Epidermal melanocyte (primary cell): ENCODE data around the gene PREX1.

Experiments used
- DNase-seq: peaks from one replicate; pipeline ENCODE4 v3.0.0; 2011; ENCODE audit warnings: low spot score; ENCODE audit not compliant: insufficient read length

PREX1 gene

DNA sequence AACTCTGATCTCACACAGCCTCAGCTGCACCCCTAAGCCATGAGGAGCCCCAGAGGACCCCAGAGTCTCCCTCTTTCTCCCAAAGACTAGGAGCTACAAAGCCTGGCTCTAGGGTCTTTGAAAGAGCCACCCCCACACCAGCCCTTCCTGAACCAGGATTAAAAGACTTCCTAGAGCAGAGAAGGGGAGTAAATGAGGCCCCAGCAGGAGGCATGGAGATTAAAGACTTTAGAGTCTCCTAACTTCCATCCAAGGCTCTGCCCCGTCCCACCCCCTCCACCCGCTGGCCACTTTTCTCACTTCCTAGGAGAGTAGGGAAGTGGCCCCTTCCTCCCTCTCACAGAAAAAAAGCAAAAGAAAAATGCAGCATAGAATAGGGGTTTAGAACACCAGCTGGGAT, 1.7 kb downstream of the PREX1 start:
- no peak for DNase-seq

DNA sequence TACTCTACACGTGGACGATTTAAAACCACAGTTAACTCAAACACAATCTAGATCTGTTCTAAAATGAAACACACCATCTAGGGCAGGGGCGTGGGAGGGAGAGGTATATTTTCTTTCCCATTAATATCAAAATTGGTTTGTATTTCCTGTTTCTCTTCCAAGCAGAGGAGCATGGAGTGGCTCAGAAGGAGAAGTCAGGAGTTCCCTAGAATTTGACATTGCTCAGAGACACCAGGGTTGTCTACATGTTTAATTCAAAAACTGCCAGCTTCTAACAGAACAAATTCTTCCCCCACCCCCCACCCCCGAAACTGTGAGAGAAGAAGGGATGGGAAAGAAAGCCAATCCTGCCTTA, 2.3 kb downstream of the PREX1 start:
- DNase-seq, result no peak

- no peak for DNase-seq
These were observed 2.8 kb downstream of the PREX1 start for GRCh38 chr20:48824830-48825565.

DNA sequence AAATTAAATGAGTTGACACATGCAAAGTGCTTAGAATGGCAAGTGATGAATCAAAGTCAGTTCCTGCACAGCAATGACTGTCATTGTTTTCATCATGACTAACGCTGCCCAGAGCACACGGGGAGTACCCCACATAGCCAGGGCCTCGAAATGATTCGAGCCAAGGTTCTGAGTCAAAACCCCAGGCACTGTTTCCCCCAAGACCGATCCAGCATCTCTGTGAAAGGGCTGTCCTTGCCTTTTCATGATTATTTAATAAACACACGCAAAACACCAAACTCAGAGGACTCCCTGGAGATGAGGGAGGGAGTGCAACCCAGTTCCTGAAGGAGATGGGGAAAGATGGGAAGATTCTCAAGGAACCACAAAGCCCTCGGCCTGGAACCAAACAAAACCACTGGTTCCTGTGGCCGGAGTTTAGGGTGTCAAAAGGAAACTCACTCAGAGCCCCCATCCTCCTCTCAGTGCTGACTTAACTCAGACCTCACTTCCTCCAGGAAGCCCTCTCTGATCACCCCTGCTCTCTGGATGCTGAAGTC, 3.8 kb downstream of the PREX1 start:
- DNase-seq, result no peak

GRCh38 chr20:48823476-48823875, 4.3 kb downstream of the PREX1 start:
- no peak for DNase-seq

DNA sequence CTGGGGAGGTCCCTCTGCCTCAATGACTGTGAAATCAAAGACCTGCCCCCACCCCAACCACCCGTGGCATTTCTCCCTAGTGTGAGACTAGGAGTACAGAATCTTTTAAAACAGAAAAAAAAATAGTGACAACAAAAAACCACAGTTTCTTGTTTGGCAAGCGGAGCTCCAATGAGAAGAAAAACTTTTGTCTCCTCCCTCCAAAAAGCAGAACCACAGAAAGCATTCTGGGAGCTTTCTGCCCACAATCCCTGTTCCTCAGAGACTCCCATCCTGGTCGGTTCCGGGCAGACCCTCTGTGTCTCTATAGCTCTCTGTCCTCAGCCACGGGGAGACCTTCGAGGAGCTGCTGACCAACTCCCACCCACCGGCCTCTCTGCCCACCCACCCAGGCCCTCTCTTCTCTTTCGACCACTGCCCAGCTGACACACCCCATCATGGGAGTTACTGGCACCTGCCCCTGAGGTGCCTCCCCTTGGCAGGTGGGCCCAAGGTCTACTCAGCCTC, 4.9 kb downstream of the PREX1 start:
- no peak for DNase-seq

DNA sequence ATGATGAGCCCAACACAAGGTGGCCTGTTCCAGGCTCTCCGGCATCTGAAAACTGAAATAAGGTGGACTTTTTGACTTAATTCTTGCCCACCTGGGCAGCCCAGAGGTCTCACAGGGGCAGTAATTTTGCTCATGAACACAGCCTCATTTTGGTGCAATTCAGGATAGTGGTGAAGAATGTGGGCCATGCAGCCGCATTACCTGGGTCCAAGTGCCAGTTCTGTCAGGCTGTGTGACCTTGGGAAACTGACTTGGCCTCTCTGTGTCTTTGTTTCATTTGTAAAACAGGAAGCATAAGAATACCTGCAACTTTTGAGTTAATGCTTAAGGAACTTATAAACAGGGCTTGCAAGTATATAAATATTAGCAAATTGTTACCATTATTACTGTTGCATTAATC, 5.6 kb downstream of the PREX1 start:
- DNase-seq, result no peak

- no peak for DNase-seq
These were observed 6.4 kb downstream of the PREX1 start for GRCh38 chr20:48821261-48821920.

GRCh38 chr20:48820649-48820973, 7.2 kb downstream of the PREX1 start:
- DNase-seq, result no peak

DNA sequence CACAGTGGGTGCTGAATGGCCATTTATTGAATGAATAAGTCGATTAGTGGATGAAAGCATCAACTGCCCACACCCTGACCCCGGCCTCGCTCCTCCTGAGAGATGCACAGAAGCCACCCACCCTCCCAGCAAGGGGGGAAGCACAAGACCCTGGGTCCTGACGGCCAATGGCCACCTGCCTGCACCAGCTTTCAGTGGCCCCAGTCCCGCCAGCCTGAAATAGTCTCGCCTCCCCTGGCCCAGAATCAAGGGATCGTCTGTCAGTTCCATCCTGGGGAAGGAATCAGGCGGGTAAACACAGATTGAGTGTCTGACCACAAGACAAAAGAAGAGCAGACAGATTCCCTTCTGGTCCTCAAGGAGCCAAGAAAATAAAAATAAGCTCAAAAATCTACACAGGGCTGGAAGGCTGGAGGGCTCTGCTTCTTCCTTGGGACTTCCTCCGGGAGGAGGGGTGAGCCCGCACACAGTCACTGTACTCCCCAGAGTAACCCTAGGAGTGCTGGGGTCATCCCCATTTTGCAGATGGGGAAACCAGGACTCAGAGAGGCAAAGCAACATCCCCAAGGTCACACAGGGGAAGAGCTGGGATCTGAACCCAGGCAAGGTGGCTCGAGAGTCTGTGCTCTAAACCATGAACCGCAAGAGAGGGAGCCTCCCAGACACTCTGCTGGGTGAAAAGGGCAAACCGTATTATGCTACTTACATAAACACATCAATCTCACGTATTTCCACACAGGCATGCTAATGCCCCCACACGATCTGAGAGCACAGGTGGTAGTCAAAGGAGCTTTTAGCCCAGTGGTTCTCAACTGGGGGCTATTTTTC, 7.8 kb downstream of the PREX1 start:
- DNase-seq, result no peak

GRCh38 chr20:48819089-48819488, 8.7 kb downstream of the PREX1 start:
- DNase-seq, result no peak

GRCh38 chr20:48818481-48818987, 9.3 kb downstream of the PREX1 start:
- DNase-seq, result no peak

DNA sequence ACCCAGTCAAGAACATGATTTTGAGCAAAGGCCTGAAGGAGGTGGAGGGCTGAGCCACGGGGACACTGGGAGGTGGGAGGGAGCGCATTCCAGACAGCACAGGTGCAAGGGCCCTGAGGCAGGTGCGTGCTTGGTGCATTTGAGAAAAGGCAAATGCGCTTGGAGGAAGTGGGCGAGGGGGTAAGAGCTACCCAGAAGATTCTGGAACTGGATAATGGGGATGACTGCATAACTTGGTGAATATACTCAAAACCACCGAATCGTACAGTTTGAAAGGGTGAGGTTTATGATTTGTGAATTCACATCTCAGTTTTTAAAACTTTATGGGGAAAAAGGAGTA, 9.8 kb downstream of the PREX1 start:
- no peak for DNase-seq

DNA sequence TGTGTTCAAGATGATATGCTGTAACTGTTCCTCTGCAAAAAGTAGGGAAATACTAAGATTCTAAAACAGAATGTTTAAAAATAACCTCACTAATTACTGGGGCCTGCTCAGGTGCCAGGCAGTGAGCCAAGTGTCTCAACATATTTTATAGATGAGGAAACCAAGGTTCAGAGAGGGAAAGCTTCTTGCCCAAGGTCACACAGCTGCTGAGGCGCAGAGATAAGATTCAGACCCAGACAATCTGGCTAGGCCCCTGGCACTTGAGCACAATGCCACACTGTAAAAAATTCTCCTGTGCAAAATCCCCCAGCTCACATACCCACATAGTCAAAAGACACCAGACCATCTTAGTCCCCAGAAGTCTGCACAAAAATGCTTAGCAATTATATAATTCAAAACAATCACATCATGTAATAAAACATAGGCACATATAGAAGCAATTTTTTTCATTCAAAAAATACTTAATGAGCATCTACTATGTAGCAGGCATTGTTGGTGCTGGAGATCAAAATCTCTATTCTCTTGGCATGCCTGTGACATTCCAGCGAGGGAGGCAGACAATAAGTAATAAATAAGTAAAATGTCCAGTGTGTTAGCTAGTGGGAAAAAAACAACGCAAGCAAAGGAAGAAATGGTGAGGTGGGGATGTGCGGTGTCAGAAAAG, 10.3 kb downstream of the PREX1 start:
- no peak for DNase-seq

DNA sequence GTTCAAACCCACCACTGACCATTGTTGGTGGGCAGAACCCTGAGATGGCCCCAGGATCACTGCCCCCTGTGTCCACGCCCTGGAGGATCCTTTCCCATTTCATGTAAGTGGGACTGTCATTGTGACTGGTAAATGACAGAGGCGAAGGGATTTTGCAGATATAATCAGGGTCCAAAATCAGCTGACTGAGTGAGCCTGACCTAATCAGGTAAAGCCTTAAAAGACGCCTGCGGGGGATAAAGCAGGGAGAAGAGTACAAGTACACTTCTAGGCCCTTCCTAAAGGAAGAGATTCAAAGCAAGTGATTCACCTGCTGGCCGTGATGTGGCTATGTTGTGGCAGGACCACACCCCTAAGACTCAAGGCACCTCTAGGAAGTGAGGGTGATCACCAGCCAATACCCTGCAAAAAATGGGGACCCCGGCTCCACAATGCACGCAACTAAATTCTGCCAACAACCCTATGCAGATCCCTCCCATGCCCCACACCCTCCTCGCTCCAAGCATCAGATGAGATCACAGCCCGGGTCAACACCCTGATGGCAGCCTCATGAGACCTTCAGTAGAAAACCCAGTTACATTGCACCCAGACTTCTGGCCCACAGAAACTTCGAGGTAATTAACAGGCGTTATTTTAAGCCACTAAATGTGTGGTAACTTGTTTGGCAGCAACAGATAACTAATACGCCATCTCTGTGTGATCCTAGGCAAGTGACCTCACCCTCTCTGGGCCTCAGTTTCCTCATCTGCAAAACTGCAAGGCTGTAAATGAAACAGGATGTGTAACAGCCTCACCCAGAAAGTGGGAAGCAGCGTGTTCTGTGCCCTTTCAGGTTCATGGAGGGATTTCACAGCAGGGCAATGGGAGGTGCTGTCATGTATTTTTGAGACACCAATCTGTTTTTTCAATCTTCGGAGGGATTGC, 11.3 kb downstream of the PREX1 start:
- DNase-seq, result no peak

- no peak for DNase-seq
These were observed 12.3 kb downstream of the PREX1 start for GRCh38 chr20:48815537-48815936.

- DNase-seq, result no peak
These were observed 13.2 kb downstream of the PREX1 start for GRCh38 chr20:48814633-48815032.

- no peak for DNase-seq
These were observed 13.8 kb downstream of the PREX1 start for GRCh38 chr20:48813930-48814546.

DNA sequence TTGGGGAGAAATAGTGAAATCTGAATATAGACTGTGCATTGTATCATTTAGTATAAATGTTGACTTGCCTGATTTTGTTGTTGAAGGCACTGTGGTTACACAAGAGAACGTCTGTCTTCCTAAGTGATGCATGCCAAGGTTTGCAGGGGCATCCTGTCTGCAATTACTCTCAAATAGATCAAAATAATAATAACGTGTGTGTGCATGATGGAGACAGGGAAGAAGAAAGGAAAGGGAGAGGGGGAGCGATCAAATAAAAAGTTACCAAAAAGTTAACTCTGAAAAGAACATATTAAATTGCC, 14.4 kb downstream of the PREX1 start:
- no peak for DNase-seq
